ENCODE measurements around the gene PDZD8.

Gene PDZD8
- total RNA-seq = 54.2 to 65.5 reads per million in 2 experiments

- DNase-seq (ENCODE audit: low read depth) = peak; percentile 86
Measured at GRCh38 chr10:117375360-117376178, at the start of gene PDZD8. Gene PDZD8, minus strand, starts transcription at chr10:117375440. Its CDS starts 213 bp downstream, at chr10:117375227.

GRCh38 chr10:117424171-117424570 is 48.9 kb upstream of the PDZD8 start:
- no peak for DNase-seq (ENCODE audit: low read depth)

- DNase-seq (ENCODE audit: low read depth) = no peak
Measured at GRCh38 chr10:117421985-117422384, 46.7 kb upstream of the PDZD8 start.

GRCh38 chr10:117420768-117421167 is 45.5 kb upstream of the PDZD8 start:
- DNase-seq (ENCODE audit: low read depth) = no peak

- no peak for DNase-seq (ENCODE audit: low read depth)
Measured at GRCh38 chr10:117419921-117420320, 44.7 kb upstream of the PDZD8 start.

GRCh38 chr10:117419159-117419558 is 43.9 kb upstream of the PDZD8 start:
- no peak for DNase-seq (ENCODE audit: low read depth)

GRCh38 chr10:117418121-117418520 is 42.9 kb upstream of the PDZD8 start:
- DNase-seq (ENCODE audit: low read depth) = no peak

GRCh38 chr10:117417196-117417595 is 42.0 kb upstream of the PDZD8 start:
- DNase-seq (ENCODE audit: low read depth) = no peak

- DNase-seq (ENCODE audit: low read depth) = no peak
Measured at GRCh38 chr10:117413928-117414618, 38.8 kb upstream of the PDZD8 start.

- DNase-seq (ENCODE audit: low read depth) = no peak
Measured at GRCh38 chr10:117412469-117413010, 37.3 kb upstream of the PDZD8 start.

GRCh38 chr10:117411479-117412399 is 36.5 kb upstream of the PDZD8 start:
- no peak for DNase-seq (ENCODE audit: low read depth)

- no peak for DNase-seq (ENCODE audit: low read depth)
Measured at GRCh38 chr10:117410557-117410956, 35.3 kb upstream of the PDZD8 start.

GRCh38 chr10:117409549-117410305 is 34.5 kb upstream of the PDZD8 start:
- no peak for DNase-seq (ENCODE audit: low read depth)

GRCh38 chr10:117408436-117409384 is 33.5 kb upstream of the PDZD8 start:
- no peak for DNase-seq (ENCODE audit: low read depth)

GRCh38 chr10:117405730-117406129 is 30.5 kb upstream of the PDZD8 start:
- no peak for DNase-seq (ENCODE audit: low read depth)

- DNase-seq (ENCODE audit: low read depth) = no peak
Measured at GRCh38 chr10:117400329-117400728, 25.1 kb upstream of the PDZD8 start.

GRCh38 chr10:117399341-117400196 is 24.3 kb upstream of the PDZD8 start:
- DNase-seq (ENCODE audit: low read depth) = no peak

GRCh38 chr10:117398029-117398428 is 22.8 kb upstream of the PDZD8 start:
- no peak for DNase-seq (ENCODE audit: low read depth)

Data from T follicular helper cell (primary cell).